A673 (cell line): ENCODE measurements around the gene TIMP1. TPM values are rescaled to one million over a fixed set of nuclear protein-coding genes. Genes with fewer than 3 reads are reported as not detected.

Experiments
- BruUV-seq: library from RNA; stranded (reverse); fragments of 400-500 nt; replicated peaks from 2 replicates; lab custom pipeline; 2021; lab: Mats Ljungman, UMichigan
- CTCF ChIA-PET: fragments of 300-600 bp; sonication (Branson Sonifier 250); formaldehyde crosslinking; loops from one replicate; lab custom pipeline; 2022; ENCODE audit warnings: antibody characterized with exemption; lab: Charles Lee
- POLR2A ChIA-PET: fragments of 300-600 bp; sonication (Branson Sonifier 250); formaldehyde crosslinking; loops from one replicate; lab custom pipeline; 2022; ENCODE audit warnings: antibody characterized with exemption; ENCODE audit not compliant: low non-redundant PET; lab: Charles Lee
- DNase-seq: peaks from one replicate; pipeline ENCODE4 v3.0.0-alpha.2; 2015; ENCODE audit warnings: low spot score
- H3K27ac ChIP-seq: fragments of 200-600 bp; sonication (generic); 2 replicates; pipeline ENCODE4 v1.5.1; 2016; ENCODE audit warnings: mixed run types, low read depth, mild to moderate bottlenecking, mixed read lengths, antibody characterized with exemption, low read length; ENCODE audit not compliant: poor library complexity, severe bottlenecking
- H3K27me3 ChIP-seq: fragments of 200-600 bp; sonication (generic); replicated peaks from 2 replicates; pipeline ENCODE4 v1.6.1; 2017; ENCODE audit warnings: mixed run types, low read depth, mild to moderate bottlenecking, mixed read lengths, antibody characterized with exemption, low read length; ENCODE audit not compliant: insufficient read depth, poor library complexity
- H3K36me3 ChIP-seq: fragments of 200-600 bp; sonication (generic); 2 replicates; pipeline ENCODE4 v1.6.1; 2016; ENCODE audit warnings: mixed run types, mild to moderate bottlenecking, mixed read lengths, antibody characterized with exemption, low read length; ENCODE audit not compliant: insufficient read depth, poor library complexity, severe bottlenecking
- H3K4me1 ChIP-seq: fragments of 200-600 bp; sonication (generic); 2 replicates; pipeline ENCODE4 v1.6.1; 2017; ENCODE audit warnings: mixed run types, mild to moderate bottlenecking, mixed read lengths, antibody characterized with exemption, low read length; ENCODE audit not compliant: insufficient read depth, poor library complexity, severe bottlenecking
- H3K4me3 ChIP-seq: fragments of 200-600 bp; sonication (generic); 2 replicates; pipeline ENCODE4 v1.5.1; 2016; ENCODE audit warnings: low read depth, mixed run types, mild to moderate bottlenecking, mixed read lengths, low read length; ENCODE audit not compliant: poor library complexity, severe bottlenecking
- H3K9me3 ChIP-seq: fragments of 200-600 bp; sonication (generic); 2 replicates; pipeline ENCODE4 v1.6.1; 2016; ENCODE audit warnings: mixed run types, low read depth, mild to moderate bottlenecking, mixed read lengths, antibody characterized with exemption, low read length; ENCODE audit not compliant: poor library complexity, severe bottlenecking
- EZH2 ChIP-seq: fragments of 200-600 bp; sonication (generic); IDR thresholded peaks from 2 replicates; pipeline ENCODE4 v1.6.1; 2017; ENCODE audit warnings: borderline replicate concordance, low read depth, mild to moderate bottlenecking, mixed read lengths, antibody characterized with exemption, low read length; ENCODE audit not compliant: poor library complexity, severe bottlenecking
- intact Hi-C: fragments of 100-400 bp; cut with micrococcal nuclease; formaldehyde crosslinking; loops from one replicate; pipeline ENCODE4 v1.10.0; 2022; ENCODE audit not compliant: unreplicated experiment
- total RNA-seq: library from RNA; stranded (reverse); gene quantifications from 2 replicates; pipeline ENCODE4 v1.2.3, GENCODE V29; 2021
- TF ChIP-seq, protein P1 (sequence below): fragments of 300-800, 200-600 bp; sonication (generic); conservative IDR thresholded peaks from 2 replicates; pipeline ENCODE4 v1.5.1; 2017; ENCODE audit warnings: low read depth, mild to moderate bottlenecking, antibody characterized with exemption, low read length, moderate library complexity, mixed read lengths

The TIMP1 gene
- total RNA-seq, 1 experiment from 2014 or later: 471 TPM

DNA sequence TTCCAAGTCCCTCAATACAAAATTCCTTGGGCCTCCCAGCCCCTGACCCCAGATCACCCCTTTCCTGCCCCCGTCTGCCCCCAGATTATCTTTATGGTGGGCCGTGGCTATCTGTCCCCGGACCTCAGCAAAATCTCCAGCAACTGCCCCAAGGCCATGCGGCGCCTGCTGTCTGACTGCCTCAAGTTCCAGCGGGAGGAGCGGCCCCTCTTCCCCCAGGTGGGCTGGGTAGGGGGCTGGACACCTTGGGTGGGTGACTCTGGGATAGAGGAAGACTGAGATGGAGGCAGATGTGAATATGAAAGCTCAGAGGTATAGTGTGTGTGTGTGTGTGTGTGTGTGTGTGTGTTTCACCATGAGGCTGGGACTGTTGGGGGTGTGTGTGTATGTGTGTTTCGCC is 11.4 kb upstream of the TIMP1 start:
- CTCF ChIA-PET: no interaction called here

DNA sequence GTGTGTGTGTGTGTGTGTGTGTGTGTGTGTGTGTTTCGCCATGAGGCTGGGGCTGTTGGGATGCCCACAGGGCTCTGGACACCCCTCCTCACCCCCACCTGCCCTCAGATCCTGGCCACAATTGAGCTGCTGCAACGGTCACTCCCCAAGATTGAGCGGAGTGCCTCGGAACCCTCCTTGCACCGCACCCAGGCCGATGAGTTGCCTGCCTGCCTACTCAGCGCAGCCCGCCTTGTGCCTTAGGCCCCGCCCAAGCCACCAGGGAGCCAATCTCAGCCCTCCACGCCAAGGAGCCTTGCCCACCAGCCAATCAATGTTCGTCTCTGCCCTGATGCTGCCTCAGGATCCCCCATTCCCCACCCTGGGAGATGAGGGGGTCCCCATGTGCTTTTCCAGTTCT is 11.0 kb upstream of the TIMP1 start:
- Histone ChIP-seq H3K36me3 (peaks cover 23% of the 10 kb centered on the region), H3K4me3 (no peak overlapping the region), H3K27me3 (no peaks in the 10 kb centered on the region), H3K4me1 (no peaks in the 10 kb centered on the region), H3K27ac (no peak overlapping the region), H3K9me3 (no peaks in the 10 kb centered on the region)
- TSS peak; percentile 36 for BruUV-seq
- intact Hi-C loops: no loop called here
- TF ChIP-seq, protein P1, sequence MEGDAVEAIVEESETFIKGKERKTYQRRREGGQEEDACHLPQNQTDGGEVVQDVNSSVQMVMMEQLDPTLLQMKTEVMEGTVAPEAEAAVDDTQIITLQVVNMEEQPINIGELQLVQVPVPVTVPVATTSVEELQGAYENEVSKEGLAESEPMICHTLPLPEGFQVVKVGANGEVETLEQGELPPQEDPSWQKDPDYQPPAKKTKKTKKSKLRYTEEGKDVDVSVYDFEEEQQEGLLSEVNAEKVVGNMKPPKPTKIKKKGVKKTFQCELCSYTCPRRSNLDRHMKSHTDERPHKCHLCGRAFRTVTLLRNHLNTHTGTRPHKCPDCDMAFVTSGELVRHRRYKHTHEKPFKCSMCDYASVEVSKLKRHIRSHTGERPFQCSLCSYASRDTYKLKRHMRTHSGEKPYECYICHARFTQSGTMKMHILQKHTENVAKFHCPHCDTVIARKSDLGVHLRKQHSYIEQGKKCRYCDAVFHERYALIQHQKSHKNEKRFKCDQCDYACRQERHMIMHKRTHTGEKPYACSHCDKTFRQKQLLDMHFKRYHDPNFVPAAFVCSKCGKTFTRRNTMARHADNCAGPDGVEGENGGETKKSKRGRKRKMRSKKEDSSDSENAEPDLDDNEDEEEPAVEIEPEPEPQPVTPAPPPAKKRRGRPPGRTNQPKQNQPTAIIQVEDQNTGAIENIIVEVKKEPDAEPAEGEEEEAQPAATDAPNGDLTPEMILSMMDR: no peak
- TF ChIP-seq EZH2: no peak
- ChIA-PET CTCF (no interaction called here), POLR2A (no interaction called here)
- no peak for DNase-seq

More for the DNA sequence above, 11.4 kb upstream of the TIMP1 start:
- Histone ChIP-seq H3K4me3 (no peak overlapping the region), H3K27me3 (no peaks in the 10 kb centered on the region), H3K9me3 (no peaks in the 10 kb centered on the region), H3K27ac (no peak overlapping the region), H3K4me1 (no peaks in the 10 kb centered on the region), H3K36me3 (peaks cover 25% of the 10 kb centered on the region)
- POLR2A ChIA-PET: no interaction called here
- intact Hi-C loops: no loop called here
- BruUV-seq: no TSS peak
- no peak for DNase-seq
- no peak for TF ChIP-seq EZH2
- TF ChIP-seq, protein P1: no peak

DNA sequence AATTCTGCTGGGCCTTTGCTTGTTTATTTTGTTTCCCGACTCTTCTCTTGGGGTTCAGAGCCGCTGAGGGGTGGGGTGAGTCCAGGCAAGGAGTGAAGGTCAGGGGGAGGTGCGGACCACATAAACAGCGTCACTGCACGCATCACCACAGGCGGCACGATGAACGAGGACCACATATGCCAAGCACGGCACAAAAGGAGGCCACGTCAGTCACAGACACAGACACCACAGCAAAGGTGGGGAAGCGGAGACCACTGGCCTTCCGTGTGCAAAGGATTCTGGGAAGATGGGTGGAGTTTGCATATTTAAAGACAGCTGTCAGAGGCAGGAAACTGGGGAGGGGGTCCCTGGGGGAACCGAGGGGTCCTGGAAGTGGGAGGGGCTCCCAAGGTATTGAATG is 10.3 kb upstream of the TIMP1 start:
- H3K36me3 ChIP-seq: peaks cover 17% of the 10 kb centered on the region
- H3K9me3 ChIP-seq: no peaks in the 10 kb centered on the region
- intact Hi-C loops: no loop called here
- TSS peak; percentile 33 for BruUV-seq
- TF ChIP-seq, protein P1: no peak
- DNase-seq: no peak
- H3K4me3 ChIP-seq: no peak overlapping the region
- no peak overlapping the region for H3K27ac ChIP-seq
- no peaks in the 10 kb centered on the region for H3K27me3 ChIP-seq
- CTCF ChIA-PET: no interaction called here
- no peaks in the 10 kb centered on the region for H3K4me1 ChIP-seq
- POLR2A ChIA-PET: no interaction called here
